ENCODE data around the gene RAPGEF2.
"Not testable (repeated sequence)": the region's sequence is repeated elsewhere in the genome, so short reads cannot be mapped to it uniquely, and the experiment has no call there.

Gene RAPGEF2

GRCh38 chr4:159098482-159099127, 4.3 kb upstream of the RAPGEF2 start:
- DNase-seq (ENCODE audit: low read depth in 3 of 3), result no peak

GRCh38 chr4:159101988-159102621, 774 bp upstream of the RAPGEF2 start:
- DNase-seq (ENCODE audit: low read depth in 3 of 3), result no peak

- DNase-seq (ENCODE audit: low read depth in 3 of 3), result peak in 1 of 3 donors; percentile 34
These were observed 608 bp downstream of the RAPGEF2 start for GRCh38 chr4:159103384-159103990.

GRCh38 chr4:159104694-159105414, 2.0 kb downstream of the RAPGEF2 start:
- no peak for DNase-seq (ENCODE audit: low read depth in 3 of 3)

- peak in 1 of 3 donors; percentile 16 for DNase-seq (ENCODE audit: low read depth in 3 of 3)
These were observed 2.9 kb downstream of the RAPGEF2 start for GRCh38 chr4:159105761-159106243.

GRCh38 chr4:159106636-159107035, 3.8 kb downstream of the RAPGEF2 start:
- DNase-seq (ENCODE audit: low read depth in 3 of 3), result no peak

GRCh38 chr4:159107203-159107925, 4.5 kb downstream of the RAPGEF2 start:
- no peak for DNase-seq (ENCODE audit: low read depth in 3 of 3)

GRCh38 chr4:159108124-159108523, 5.2 kb downstream of the RAPGEF2 start:
- no peak for DNase-seq (ENCODE audit: low read depth in 3 of 3)

GRCh38 chr4:159110961-159111360, 8.1 kb downstream of the RAPGEF2 start:
- DNase-seq (ENCODE audit: low read depth in 3 of 3), result no peak

GRCh38 chr4:159111416-159111815, 8.5 kb downstream of the RAPGEF2 start:
- no peak for DNase-seq (ENCODE audit: low read depth in 3 of 3)

- not testable (repeated sequence) for DNase-seq (ENCODE audit: low read depth in 3 of 3)
These were observed 10.5 kb downstream of the RAPGEF2 start for GRCh38 chr4:159113366-159113765.

GRCh38 chr4:159116098-159116497, 13.2 kb downstream of the RAPGEF2 start:
- DNase-seq (ENCODE audit: low read depth in 3 of 3), result not testable (repeated sequence)

GRCh38 chr4:159116693-159117092, 13.8 kb downstream of the RAPGEF2 start:
- DNase-seq (ENCODE audit: low read depth in 3 of 3), result not testable (repeated sequence)

GRCh38 chr4:159117564-159117963, 14.7 kb downstream of the RAPGEF2 start:
- DNase-seq (ENCODE audit: low read depth in 3 of 3), result no peak

- no peak for DNase-seq (ENCODE audit: low read depth in 3 of 3)
These were observed 15.1 kb downstream of the RAPGEF2 start for GRCh38 chr4:159117968-159118367.

GRCh38 chr4:159121371-159121770, 18.5 kb downstream of the RAPGEF2 start:
- no peak for DNase-seq (ENCODE audit: low read depth in 3 of 3)

- DNase-seq (ENCODE audit: low read depth in 3 of 3), result no peak
These were observed 23.8 kb downstream of the RAPGEF2 start for GRCh38 chr4:159126716-159127115.

GRCh38 chr4:159127745-159128518, 25.1 kb downstream of the RAPGEF2 start:
- no peak for DNase-seq (ENCODE audit: low read depth in 3 of 3)

GRCh38 chr4:159129814-159130550, 27.1 kb downstream of the RAPGEF2 start:
- no peak for DNase-seq (ENCODE audit: low read depth in 3 of 3)

- DNase-seq (ENCODE audit: low read depth in 3 of 3), result no peak
These were observed 28.7 kb downstream of the RAPGEF2 start for GRCh38 chr4:159131564-159131963.

Measured in stimulated activated CD4-positive, alpha-beta T cell treated with anti-CD3 and anti-CD28 coated beads, TNF-alpha, amount 100 ng/mL, for 48 hours (primary cell).